Psoas muscle (tissue), 8 donors: ENCODE results near the gene FBXO28. TPM values are rescaled to one million over a fixed set of nuclear protein-coding genes. Genes with fewer than 3 reads are reported as not detected.

Source experiments
- ATAC-seq, 4 donors: fragments of 200-7000 bp; cut with Tn5 transposase; one replicate each; pipeline ENCODE4 v1.9.1; 2020; ENCODE audit warnings: moderate library complexity in 3 of 4, mild to moderate bottlenecking in 2 of 4
- DNase-seq, 2 donors: peaks; one replicate each; pipeline ENCODE4 v3.0.0-alpha.2; 2020
- H3K27ac ChIP-seq: fragments of 200-600 bp; one replicate; pipeline ENCODE4 v1.8.0; 2022
- H3K27me3 ChIP-seq, 3 donors: fragments of 200-600 bp in 1 of 3; one replicate each; pipeline versions ENCODE4 v1.6.1 to v1.8.0; 2013 to 2022; ENCODE audit warnings: low read length in 2 of 3, mild to moderate bottlenecking in 2 of 3, moderate library complexity in 1 of 3; ENCODE audit not compliant: insufficient read depth in 3 of 3
- H3K36me3 ChIP-seq, 2 donors: fragments of 200-600 bp in 1 of 2; one replicate each; pipeline versions ENCODE4 v1.6.1 to v1.8.0; 2013 to 2022; ENCODE audit warnings: low read depth in 1 of 2, mild to moderate bottlenecking in 1 of 2, moderate library complexity in 1 of 2; ENCODE audit not compliant: insufficient read depth in 1 of 2
- H3K4me1 ChIP-seq: fragments of 200-600 bp; one replicate; pipeline ENCODE4 v1.8.0; 2022
- H3K4me3 ChIP-seq: fragments of 200-600 bp; one replicate; pipeline ENCODE4 v1.8.0; 2022; ENCODE audit warnings: mild to moderate bottlenecking
- H3K9me3 ChIP-seq: fragments of 200-600 bp; one replicate; pipeline ENCODE4 v1.8.0; 2022
- WGBS, 3 donors: extraction: QIAGEN DNeasy Blood & Tissue Kit; methylation state at CpG; one replicate each; pipeline versions ENCODE4 v1.1.6 to v1.1.7; 2013; 5-methylcytosine and 5-hydroxymethylcytosine counted together
- intact Hi-C, 2 donors: fragments of 100-400 bp; cut with DNase I; formaldehyde crosslinking; loops; one replicate each; pipeline versions ENCODE4 v1.11.0 to v1.14.2; 2022
- polyA plus RNA-seq, 3 donors: library from polyadenylated mRNA; stranded (reverse); fragments of 200-250 nt; gene quantifications; one replicate each; pipeline ENCODE4 v1.2.3, GENCODE V29; 2013
- total RNA-seq, 4 donors: library from RNA; stranded (reverse); fragmentation: NEBNext Ultra II Directional in 2 of 4; extraction: Animal tissue kit (Norgen Biotek cat#: 25700) in 2 of 4; gene quantifications; one replicate each; pipeline versions ENCODE4 v1.2.1 to v1.2.4, GENCODE V29; 2021 to 2023
- TF ChIP-seq, protein P1 (sequence below): fragments of 200-600 bp; IDR thresholded peaks from one replicate; pipeline ENCODE4 v1.8.0; 2022; ENCODE audit warnings: antibody characterized with exemption
- donor health status: healthy with polysubstance abuse.
- donor health status: DM: no; HTN: no; CAD: no; lungs with moderate emphysema.
- donor health status: Bipolar disorder and iron deficiency.
- donor health status: healthy.
- donor health status: DM: yes; HTN: yes; CAD: no.
- donor health status: DM: no; HTN: no; CAD: no.
- donor health status: DM: no; HTN: no; CAD: no.
- donor health status: DM: yes; HTN: yes; CAD: no.

FBXO28 gene
- total and polyA plus RNA-seq, 7 donors: 8.9 to 29.5 (median 24.8) TPM

DNA sequence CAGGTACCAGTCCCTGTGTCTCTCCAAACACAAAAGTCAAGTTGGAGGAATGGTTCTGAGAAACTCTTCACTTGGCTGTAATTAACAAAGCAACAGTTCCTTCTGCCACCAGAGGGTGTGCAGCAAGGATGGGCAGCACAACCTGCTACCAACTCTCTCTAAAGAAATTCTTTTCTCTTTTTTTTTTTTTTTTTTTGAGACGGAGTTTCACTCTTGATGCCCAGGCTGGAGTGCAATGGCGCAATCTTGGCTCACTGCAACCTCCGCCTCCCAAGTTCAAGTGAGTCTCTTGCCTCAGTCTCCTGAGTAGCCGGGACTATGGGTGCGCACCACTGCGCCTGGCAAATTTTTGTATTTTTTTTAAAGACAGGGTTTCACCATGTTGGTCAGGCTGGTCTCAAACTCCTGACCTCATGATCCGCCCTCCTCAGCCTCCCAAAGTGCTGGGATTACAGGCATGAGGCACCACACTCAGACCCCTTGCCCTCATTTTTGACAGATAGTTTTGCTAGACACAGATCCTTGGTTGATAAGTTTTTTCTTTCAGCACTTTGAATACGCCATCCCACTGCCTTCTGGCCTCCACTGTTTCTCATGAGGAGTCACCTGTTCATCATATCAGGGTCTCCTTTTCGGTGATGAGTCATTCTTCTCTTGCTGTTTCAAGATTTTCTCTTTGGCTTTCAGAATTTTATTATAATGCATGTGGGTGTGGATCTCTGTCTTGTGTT lies 57.0 kb downstream of the FBXO28 start:
- WGBS, 3 donors: 80 to 88% (median 85%) methylated on average over 9 of the region's 9 CpGs
- intact Hi-C loops: no loop called here
- H3K4me3 ChIP-seq: no peak overlapping the region
- peaks cover 4% of the 10 kb centered on the region for H3K4me1 ChIP-seq
- no peak overlapping the region for H3K27ac ChIP-seq
- no peaks in the 10 kb centered on the region for H3K36me3 ChIP-seq
- TF ChIP-seq, protein P1, sequence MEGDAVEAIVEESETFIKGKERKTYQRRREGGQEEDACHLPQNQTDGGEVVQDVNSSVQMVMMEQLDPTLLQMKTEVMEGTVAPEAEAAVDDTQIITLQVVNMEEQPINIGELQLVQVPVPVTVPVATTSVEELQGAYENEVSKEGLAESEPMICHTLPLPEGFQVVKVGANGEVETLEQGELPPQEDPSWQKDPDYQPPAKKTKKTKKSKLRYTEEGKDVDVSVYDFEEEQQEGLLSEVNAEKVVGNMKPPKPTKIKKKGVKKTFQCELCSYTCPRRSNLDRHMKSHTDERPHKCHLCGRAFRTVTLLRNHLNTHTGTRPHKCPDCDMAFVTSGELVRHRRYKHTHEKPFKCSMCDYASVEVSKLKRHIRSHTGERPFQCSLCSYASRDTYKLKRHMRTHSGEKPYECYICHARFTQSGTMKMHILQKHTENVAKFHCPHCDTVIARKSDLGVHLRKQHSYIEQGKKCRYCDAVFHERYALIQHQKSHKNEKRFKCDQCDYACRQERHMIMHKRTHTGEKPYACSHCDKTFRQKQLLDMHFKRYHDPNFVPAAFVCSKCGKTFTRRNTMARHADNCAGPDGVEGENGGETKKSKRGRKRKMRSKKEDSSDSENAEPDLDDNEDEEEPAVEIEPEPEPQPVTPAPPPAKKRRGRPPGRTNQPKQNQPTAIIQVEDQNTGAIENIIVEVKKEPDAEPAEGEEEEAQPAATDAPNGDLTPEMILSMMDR: peak; percentile 18
- H3K27me3 ChIP-seq: no peaks in the 10 kb centered on the region
- ATAC-seq: no peak
- H3K9me3 ChIP-seq: no peaks in the 10 kb centered on the region
- DNase-seq: no peak

- no peak overlapping the region for H3K4me3 ChIP-seq
- TF ChIP-seq, protein P1: no peak
- ATAC-seq: no peak
- 79 to 91% (median 80%) methylated on average over 3 of the region's 3 CpGs for WGBS, 3 donors
- DNase-seq: no peak
- H3K9me3 ChIP-seq: no peaks in the 10 kb centered on the region
- intact Hi-C loops: no loop called here
- H3K27ac ChIP-seq: no peak overlapping the region
- H3K4me1 ChIP-seq: peaks cover 4% of the 10 kb centered on the region
- H3K36me3 ChIP-seq: no peaks in the 10 kb centered on the region
- H3K27me3 ChIP-seq: no peaks in the 10 kb centered on the region
Observed at GRCh38 chr1:224172229-224172628, 58.3 kb downstream of the FBXO28 start.

GRCh38 chr1:224173523-224173922 lies 59.6 kb downstream of the FBXO28 start:
- DNase-seq (no peak), ATAC-seq (no peak)
- H3K27ac ChIP-seq: no peak overlapping the region
- TF ChIP-seq, protein P1: no peak
- WGBS, 3 donors: 79 to 87% (median 83%) methylated on average over 5 of the region's 5 CpGs
- no peaks in the 10 kb centered on the region for H3K36me3 ChIP-seq
- H3K27me3 ChIP-seq: no peaks in the 10 kb centered on the region
- intact Hi-C loops: no loop called here
- H3K9me3 ChIP-seq: no peaks in the 10 kb centered on the region
- peaks cover 4% of the 10 kb centered on the region for H3K4me1 ChIP-seq
- no peak overlapping the region for H3K4me3 ChIP-seq

DNA sequence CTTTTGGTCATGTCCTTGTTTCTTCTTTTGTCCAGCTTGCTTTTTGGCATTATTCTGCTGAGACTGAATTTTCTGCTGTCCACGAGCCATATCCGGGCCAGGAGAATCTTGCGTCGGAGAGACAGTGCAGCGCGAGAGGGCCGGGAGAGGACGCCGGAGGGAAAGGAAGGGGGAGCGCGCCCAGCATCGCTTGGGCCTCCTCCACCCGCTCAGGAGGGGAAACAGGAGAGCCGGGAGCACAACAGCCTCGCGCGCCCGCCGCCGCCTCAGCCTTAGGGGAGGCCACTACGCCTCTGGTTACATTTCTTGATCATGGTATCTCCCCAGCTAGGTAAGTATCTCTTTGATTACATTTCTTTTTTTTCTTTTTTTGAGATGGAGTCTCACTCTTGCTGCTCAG lies 61.7 kb downstream of the FBXO28 start:
- Histone ChIP-seq H3K4me3 (no peak overlapping the region), H3K9me3 (no peaks in the 10 kb centered on the region), H3K27ac (no peak overlapping the region), H3K27me3 (no peaks in the 10 kb centered on the region), H3K4me1 (no peaks in the 10 kb centered on the region), H3K36me3 (no peaks in the 10 kb centered on the region)
- TF ChIP-seq, protein P1: no peak
- DNase-seq (peak; percentile 70 to 84), ATAC-seq (peak in 2 of 4 donors; percentile 82 to 84)
- intact Hi-C loops: no loop called here
- WGBS, 3 donors: 15 to 20% (median 17%) methylated on average over 19 to 21 of the region's 21 CpGs
